H1 (cell line): ENCODE measurements around the gene FAR2. TPM values are rescaled to one million over a fixed set of nuclear protein-coding genes. Genes with fewer than 3 reads are reported as not detected.

Source experiments
- CTCF ChIA-PET: fragments of 300-600 bp; sonication (Branson Sonifier 250); formaldehyde crosslinking; loops from one replicate; lab custom pipeline; 2021; ENCODE audit not compliant: partially characterized antibody; lab: Charles Lee
- POLR2A ChIA-PET: fragments of 300-600 bp; sonication (Branson Sonifier 250); formaldehyde crosslinking; loops from one replicate; lab custom pipeline; 2021; ENCODE audit warnings: inconsistent platforms; ENCODE audit not compliant: partially characterized antibody; lab: Charles Lee
- DNase-seq, 2 experiments: peaks; one replicate each; pipeline versions ENCODE4 v3.0.0 to v3.0.0-alpha.2; 2010 to 2022; ENCODE audit warnings: low spot score in 2 of 2, low read depth in 1 of 2, mixed read lengths in 1 of 2
- FAIRE-seq: peaks from 2 replicates; lab custom pipeline; 2011; peaks lifted over from hg19 to GRCh38; lab: Jason Lieb, UNC
- H2AFZ ChIP-seq: 2 replicates; pipeline ENCODE4 v1.8.1; 2012; ENCODE audit warnings: low read length, inconsistent platforms
- H2AK5ac ChIP-seq: 2 replicates; pipeline ENCODE4 v1.6.1; 2013; ENCODE audit warnings: low read depth, low read length
- H2BK120ac ChIP-seq: replicated peaks from 2 replicates; pipeline ENCODE3; 2013; ENCODE audit warnings: low read depth, low read length, inconsistent platforms
- H2BK12ac ChIP-seq: 2 replicates; pipeline ENCODE4 v1.6.1; 2013; ENCODE audit warnings: low read depth, low read length
- H2BK15ac ChIP-seq: 2 replicates; pipeline ENCODE4 v1.6.1; 2013; ENCODE audit warnings: low read length
- H2BK20ac ChIP-seq: 2 replicates; pipeline ENCODE4 v1.6.1; 2013; ENCODE audit warnings: low read length
- H2BK5ac ChIP-seq: 2 replicates; pipeline ENCODE4 v1.6.1; 2013; ENCODE audit warnings: low read depth, low read length
- H3K14ac ChIP-seq: 2 replicates; pipeline ENCODE4 v1.6.1; 2013; ENCODE audit warnings: inconsistent platforms; ENCODE audit not compliant: insufficient read length
- H3K18ac ChIP-seq: 2 replicates; pipeline ENCODE4 v1.6.1; 2013; ENCODE audit warnings: low read length; ENCODE audit errors: extremely low read depth
- H3K23ac ChIP-seq: 2 replicates; pipeline ENCODE4 v1.6.1; 2013; ENCODE audit warnings: inconsistent platforms; ENCODE audit not compliant: insufficient read length
- H3K23me2 ChIP-seq: 2 replicates; pipeline ENCODE4 v1.6.1; 2013; ENCODE audit warnings: low read depth, low read length
- H3K27ac ChIP-seq: 2 replicates; pipeline ENCODE4 v1.6.1; 2011; ENCODE audit warnings: low read depth, low read length, inconsistent platforms
- H3K27me3 ChIP-seq, 4 experiments: replicated peaks in 1 of 4; 1 replicate in 1 of 4; 2 replicates in 3 of 4; pipeline versions ENCODE4 v1.6.1 to v1.8.1; 2011 to 2013; ENCODE audit warnings: low read length in 3 of 4, mild to moderate bottlenecking in 3 of 4, inconsistent platforms in 2 of 4, mixed read lengths in 2 of 4, moderate library complexity in 1 of 4; ENCODE audit not compliant: control insufficient read depth in 3 of 4, insufficient read depth in 3 of 4; ENCODE audit errors: extremely low read depth in 1 of 4
- H3K36me3 ChIP-seq, 4 experiments: 2 replicates each; pipeline versions ENCODE4 v1.6.1 to v1.8.1; 2011 to 2013; ENCODE audit warnings: mild to moderate bottlenecking in 4 of 4, low read length in 3 of 4, moderate library complexity in 2 of 4, control low read depth in 1 of 4, inconsistent platforms in 1 of 4; ENCODE audit not compliant: insufficient read depth in 4 of 4, control insufficient read depth in 2 of 4
- H3K4ac ChIP-seq: replicated peaks from 2 replicates; pipeline ENCODE3; 2013; ENCODE audit warnings: low read length, low read depth, mixed read lengths, inconsistent platforms; ENCODE audit not compliant: insufficient read length
- H3K4me1 ChIP-seq, 4 experiments: replicated peaks in 1 of 4; 1 replicate in 1 of 4; 2 replicates in 3 of 4; pipeline versions ENCODE4 v1.6.1 to v1.8.1; 2011 to 2013; ENCODE audit warnings: low read length in 3 of 4, inconsistent platforms in 2 of 4, mixed read lengths in 1 of 4; ENCODE audit not compliant: insufficient read depth in 4 of 4, control insufficient read depth in 3 of 4
- H3K4me2 ChIP-seq, 2 experiments: 2 replicates each; pipeline versions ENCODE4 v1.6.1 to v1.8.1; 2011 to 2013; ENCODE audit warnings: low read depth in 2 of 2, low read length in 2 of 2, control low read depth in 1 of 2, inconsistent platforms in 1 of 2, mild to moderate bottlenecking in 1 of 2; ENCODE audit not compliant: insufficient read depth in 1 of 2
- H3K4me3 ChIP-seq, 4 experiments: fragments of 200-600, 300-600 bp in 1 of 4; sonication (generic), shearing (Covaris generic), sonication (Bioruptor Twin) in 1 of 4; 2 replicates each; pipeline versions ENCODE4 v1.5.1 to v1.8.1; 2011 to 2016; ENCODE audit warnings: low read length in 4 of 4, low read depth in 3 of 4, control low read depth in 2 of 4, inconsistent platforms in 2 of 4, mild to moderate bottlenecking in 2 of 4, mixed read lengths in 1 of 4, moderate library complexity in 1 of 4; ENCODE audit not compliant: insufficient read depth in 2 of 4; ENCODE audit errors: extremely low read depth in 1 of 4
- H3K56ac ChIP-seq: replicated peaks from 2 replicates; pipeline ENCODE3; 2013; ENCODE audit warnings: low read depth, mild to moderate bottlenecking, mixed read lengths, low read length, inconsistent platforms; ENCODE audit not compliant: insufficient read length
- H3K79me1 ChIP-seq: 2 replicates; pipeline ENCODE4 v1.6.1; 2013; ENCODE audit warnings: low read depth, low read length, control low read depth
- H3K79me2 ChIP-seq, 2 experiments: 2 replicates each; pipeline versions ENCODE4 v1.6.1 to v1.8.1; 2012 to 2013; ENCODE audit warnings: low read length in 2 of 2, mild to moderate bottlenecking in 2 of 2, inconsistent platforms in 1 of 2; ENCODE audit not compliant: insufficient read depth in 2 of 2, control insufficient read depth in 1 of 2
- H3K9ac ChIP-seq, 4 experiments: replicated peaks in 1 of 4; 1 replicate in 1 of 4; 2 replicates in 3 of 4; pipeline versions ENCODE4 v1.6.1 to v1.8.1; 2011 to 2013; ENCODE audit warnings: low read depth in 3 of 4, low read length in 3 of 4, control low read depth in 2 of 4, mild to moderate bottlenecking in 2 of 4, moderate library complexity in 2 of 4, inconsistent platforms in 1 of 4; ENCODE audit errors: extremely low read depth in 1 of 4
- H3K9me3 ChIP-seq, 2 experiments: 2 replicates each; pipeline versions ENCODE4 v1.6.1 to v1.8.1; 2012 to 2013; ENCODE audit warnings: mild to moderate bottlenecking in 2 of 2, moderate library complexity in 2 of 2, control low read depth in 1 of 2, inconsistent platforms in 1 of 2, low read depth in 1 of 2, low read length in 1 of 2, mixed read lengths in 1 of 2; ENCODE audit not compliant: insufficient read depth in 2 of 2
- H4K20me1 ChIP-seq, 2 experiments: replicated peaks in 1 of 2; 2 replicates each; pipeline versions ENCODE3 to v1.8.1; 2011 to 2013; ENCODE audit warnings: inconsistent platforms in 2 of 2, low read length in 2 of 2, mild to moderate bottlenecking in 1 of 2; ENCODE audit not compliant: insufficient read depth in 2 of 2, control insufficient read depth in 1 of 2
- H4K5ac ChIP-seq: 2 replicates; pipeline ENCODE4 v1.6.1; 2013; ENCODE audit warnings: low read length, low read depth, mixed read lengths, inconsistent platforms; ENCODE audit not compliant: insufficient read length
- H4K8ac ChIP-seq: 2 replicates; pipeline ENCODE4 v1.8.0; 2013; ENCODE audit warnings: mild to moderate bottlenecking, moderate library complexity, low read length, inconsistent platforms; ENCODE audit not compliant: insufficient read depth; ENCODE audit errors: extremely low read depth
- H4K91ac ChIP-seq: replicated peaks from 2 replicates; pipeline ENCODE3; 2013; ENCODE audit warnings: low read length, mixed read lengths, inconsistent platforms; ENCODE audit not compliant: insufficient read length
- EGR1 ChIP-seq: IDR thresholded peaks from 2 replicates; pipeline ENCODE4 v1.6.1; 2011; ENCODE audit warnings: low read depth, low read length, borderline replicate concordance
- JUN ChIP-seq: IDR thresholded peaks from 2 replicates; pipeline ENCODE4 v1.6.1; 2011; ENCODE audit warnings: low read depth, mild to moderate bottlenecking, improper control_type of control experiment, low read length
- JUND ChIP-seq: IDR thresholded peaks from 2 replicates; pipeline ENCODE4 v1.6.1; 2011; ENCODE audit warnings: mild to moderate bottlenecking, improper control_type of control experiment, low read length
- KDM5A ChIP-seq: fragments of 200-600 bp; IDR thresholded peaks from 2 replicates; pipeline ENCODE4 v1.7.1; 2012; ENCODE audit warnings: mild to moderate bottlenecking, low read length, inconsistent platforms, mixed read lengths
- MAFK ChIP-seq: IDR thresholded peaks from 2 replicates; pipeline ENCODE4 v1.6.1; 2012; ENCODE audit warnings: low read depth, mild to moderate bottlenecking, improper control_type of control experiment, low read length
- POLR2AphosphoS5 ChIP-seq: IDR thresholded peaks from 2 replicates; pipeline ENCODE4 v1.6.1; 2011; ENCODE audit warnings: low read depth, low read length
- RNF2 ChIP-seq: fragments of 200-900, 300-1000 bp; sonication (generic); IDR thresholded peaks from 2 replicates; pipeline ENCODE4 v1.7.1; 2016; ENCODE audit warnings: borderline replicate concordance, low read depth, mild to moderate bottlenecking, antibody characterized with exemption, low read length; ENCODE audit not compliant: poor library complexity, severe bottlenecking; ENCODE audit errors: missing control alignments
- RXRA ChIP-seq: IDR thresholded peaks from 2 replicates; pipeline ENCODE4 v1.6.1; 2011; ENCODE audit warnings: low read depth, mild to moderate bottlenecking, low read length, moderate library complexity; ENCODE audit not compliant: insufficient read depth
- WGBS, 2 experiments: shearing (Covaris generic) in 1 of 2; methylation state at CpG; one replicate each; pipeline versions ENCODE4 v1.1.6 to v1.1.7; 2013 to 2015; ENCODE audit warnings: low lambda C conversion rate in 2 of 2, mixed read lengths in 2 of 2, inconsistent platforms in 1 of 2, low coverage in 1 of 2, missing lambda C conversion rate in 1 of 2; ENCODE audit not compliant: insufficient replicate concordance in 2 of 2, insufficient coverage in 1 of 2, insufficient read length in 1 of 2; ENCODE audit errors: extremely low coverage in 1 of 2, missing lambda C conversion rate in 1 of 2; 5-methylcytosine and 5-hydroxymethylcytosine counted together
- polyA plus RNA-seq, 7 experiments: library from polyadenylated mRNA; depleted of rRNA in 3 of 7; stranded (reverse) in 5 of 7; unstranded in 2 of 7; fragments of >200 nt in 5 of 7; fragments of 200-250 nt in 2 of 7; gene quantifications; 1 replicate in 5 of 7; 2 replicates in 1 of 7; 4 replicates in 1 of 7; pipeline versions ENCODE4 v1.2.1 to v1.2.3, GENCODE V29; 2011 to 2013; ENCODE audit warnings: missing spikeins in 2 of 7, mixed read lengths in 2 of 7
- total RNA-seq: library from RNA; stranded (reverse); fragmentation: NEBNext Ultra II Directional; extraction: Animal tissue kit (Norgen Biotek cat#: 25700); gene quantifications from 2 replicates; pipeline ENCODE4 v1.2.1, GENCODE V29; 2021

Gene FAR2
- total and polyA plus RNA-seq, 2 of the 8 experiments (the other 6 are each of a cell fraction or from before 2014, with no cell fraction given) = 24.0 to 24.1 TPM

DNA sequence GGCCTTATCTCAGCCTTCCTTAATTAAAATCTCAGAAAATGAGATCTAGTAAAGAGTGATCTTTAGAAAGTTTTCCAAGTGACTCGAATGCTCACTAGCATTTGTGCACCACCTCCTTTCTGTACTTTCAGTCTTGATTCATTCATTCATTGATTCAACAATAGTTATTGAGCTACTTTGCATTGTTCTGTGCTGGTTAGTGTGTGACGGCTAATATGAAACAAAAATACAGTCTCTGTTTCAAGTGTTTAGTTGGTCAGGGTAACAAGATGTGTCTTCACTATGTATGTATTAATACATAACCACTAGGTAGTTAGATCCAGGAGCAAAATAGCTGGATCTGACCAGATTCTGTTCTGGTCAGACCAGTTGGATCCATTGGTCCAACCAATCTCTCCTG, 100.9 kb downstream of the FAR2 start:
- H3K27ac ChIP-seq = no peak overlapping the region
- CTCF ChIA-PET = no interaction called here
- no peak overlapping the region for H2BK5ac ChIP-seq
- no peak overlapping the region for H2AFZ ChIP-seq
- no peak overlapping the region for H4K91ac ChIP-seq
- H3K9me3 ChIP-seq = no peaks in the 10 kb centered on the region
- TF ChIP-seq MAFK = no peak
- TF ChIP-seq RNF2 = no peak
- no peak for TF ChIP-seq EGR1
- no peak for TF ChIP-seq RXRA
- TF ChIP-seq JUN = no peak
- no peak for TF ChIP-seq JUND
- TF ChIP-seq POLR2AphosphoS5 = no peak
- TF ChIP-seq KDM5A = no peak
- no peak overlapping the region for H3K4me3 ChIP-seq
- H4K20me1 ChIP-seq = no peaks in the 10 kb centered on the region
- H3K4me2 ChIP-seq = no peak overlapping the region
- no peak overlapping the region for H2AK5ac ChIP-seq
- H4K5ac ChIP-seq = no peak overlapping the region
- H3K9ac ChIP-seq = no peak overlapping the region
- no peaks in the 10 kb centered on the region for H3K79me2 ChIP-seq
- H3K18ac ChIP-seq = no peak overlapping the region
- no peak overlapping the region for H3K56ac ChIP-seq
- no peak overlapping the region for H2BK120ac ChIP-seq
- DNase-seq (no peak), FAIRE-seq (no peak)
- H3K23me2 ChIP-seq = no peaks in the 10 kb centered on the region
- 83% methylated on average over 2 of the region's 2 CpGs; no CpG with 5 or more reads in 1 of the 2 experiments for WGBS, 2 experiments
- no peaks in the 10 kb centered on the region for H3K27me3 ChIP-seq
- no peak overlapping the region for H2BK12ac ChIP-seq
- H3K79me1 ChIP-seq = no peaks in the 10 kb centered on the region
- no peaks in the 10 kb centered on the region for H3K36me3 ChIP-seq
- no peak overlapping the region for H2BK20ac ChIP-seq
- no peak overlapping the region for H3K23ac ChIP-seq
- H2BK15ac ChIP-seq = no peak overlapping the region
- POLR2A ChIA-PET = no interaction called here
- no peak overlapping the region for H4K8ac ChIP-seq
- no peak overlapping the region for H3K4ac ChIP-seq
- no peaks in the 10 kb centered on the region for H3K4me1 ChIP-seq
- no peak overlapping the region for H3K14ac ChIP-seq
